Ishikawa (cell line): ENCODE results near the gene SEC14L3.

Source experiments
- CEBPB ChIP-seq: IDR thresholded peaks from 2 replicates; pipeline ENCODE4 v1.6.1; 2012
- CREB1 ChIP-seq: IDR thresholded peaks from 2 replicates; pipeline ENCODE4 v1.6.1; 2012; ENCODE audit warnings: low read depth
- EGR1 ChIP-seq: IDR thresholded peaks from 2 replicates; pipeline ENCODE4 v1.6.1; 2012
- EP300 ChIP-seq: IDR thresholded peaks from 2 replicates; pipeline ENCODE4 v1.6.1; 2012; ENCODE audit warnings: borderline replicate concordance
- FOXM1 ChIP-seq: IDR thresholded peaks from 2 replicates; pipeline ENCODE4 v1.6.1; 2012; ENCODE audit warnings: low read depth, borderline replicate concordance
- MAX ChIP-seq: IDR thresholded peaks from 2 replicates; pipeline ENCODE4 v1.6.1; 2012
- NFIC ChIP-seq: IDR thresholded peaks from 2 replicates; pipeline ENCODE4 v1.6.1; 2012
- RAD21 ChIP-seq: IDR thresholded peaks from 2 replicates; pipeline ENCODE4 v1.6.1; 2012; ENCODE audit warnings: low read depth
- REST ChIP-seq: IDR thresholded peaks from 2 replicates; pipeline ENCODE4 v1.6.1; 2012; ENCODE audit warnings: low read depth, mild to moderate bottlenecking
- TAF1 ChIP-seq: IDR thresholded peaks from 2 replicates; pipeline ENCODE4 v1.6.1; 2012; ENCODE audit warnings: low read depth, mild to moderate bottlenecking
- TCF12 ChIP-seq: IDR thresholded peaks from 2 replicates; pipeline ENCODE4 v1.6.1; 2012; ENCODE audit warnings: low read depth
- TEAD4 ChIP-seq: IDR thresholded peaks from 2 replicates; pipeline ENCODE4 v1.6.1; 2012
- USF1 ChIP-seq: IDR thresholded peaks from 2 replicates; pipeline ENCODE4 v1.6.1; 2012
- YY1 ChIP-seq: IDR thresholded peaks from 2 replicates; pipeline ENCODE4 v1.6.1; 2012; ENCODE audit warnings: low read depth
- ZBTB7A ChIP-seq: IDR thresholded peaks from 2 replicates; pipeline ENCODE4 v1.6.1; 2012; ENCODE audit warnings: low read depth

SEC14L3 gene

GRCh38 chr22:30470655-30471054, 1.2 kb downstream of the SEC14L3 start:
- no peak for TF ChIP-seq FOXM1
- TF ChIP-seq RAD21 = no peak
- no peak for TF ChIP-seq NFIC
- no peak for TF ChIP-seq MAX
- no peak for TF ChIP-seq CREB1
- no peak for TF ChIP-seq TCF12
- TF ChIP-seq EGR1 = no peak
- no peak for TF ChIP-seq TEAD4
- TF ChIP-seq ZBTB7A = no peak
- TF ChIP-seq TAF1 = no peak
- TF ChIP-seq CEBPB = no peak
- no peak for TF ChIP-seq EP300
- TF ChIP-seq YY1 = no peak
- no peak for TF ChIP-seq REST
- TF ChIP-seq USF1 = no peak

- TF ChIP-seq YY1 (no peak), TAF1 (no peak), ZBTB7A (no peak), CREB1 (no peak), CEBPB (no peak), TEAD4 (no peak), REST (no peak), USF1 (no peak)
Measured at GRCh38 chr22:30469165-30469564, 2.7 kb downstream of the SEC14L3 start.

- TF ChIP-seq TEAD4 = no peak
- TF ChIP-seq MAX = peak; percentile 39; the same call in 1 of the 2 replicates
Measured at GRCh38 chr22:30460147-30460546, 11.7 kb downstream of the SEC14L3 start.

GRCh38 chr22:30459181-30460052, 12.4 kb downstream of the SEC14L3 start:
- TF ChIP-seq CREB1 = no peak
- TF ChIP-seq REST = peak; percentile 97

- TF ChIP-seq EGR1 (no peak), CEBPB (no peak), TAF1 (no peak), CREB1 (no peak), NFIC (no peak), MAX (no peak), EP300 (no peak), RAD21 (no peak)
Measured at GRCh38 chr22:30457981-30458380, 13.8 kb downstream of the SEC14L3 start.
